HepG2 (cell line): Measurements from ENCODE around the gene PLCG2. TPM values are rescaled to one million over a fixed set of nuclear protein-coding genes. Genes with fewer than 3 reads are reported as not detected.

Experiments
- CBFB ChIP-seq: sonication (generic); formaldehyde crosslinking; IDR thresholded peaks from 2 replicates; pipeline ENCODE4 v1.4.0; 2020; ENCODE audit warnings: missing genetic modification reagents
- ELF3 ChIP-seq: IDR thresholded peaks from 2 replicates; pipeline ENCODE4 v1.6.1; 2016; ENCODE audit warnings: missing genetic modification reagents, missing compliant biosample characterization
- MAF1 ChIP-seq: sonication (generic); formaldehyde crosslinking; IDR thresholded peaks from 2 replicates; pipeline ENCODE4 v1.5.0; 2020; ENCODE audit warnings: missing genetic modification reagents, borderline replicate concordance
- NR2F6 ChIP-seq, 2 experiments: IDR thresholded peaks; 2 replicates each; pipeline ENCODE4 v1.6.1; 2016; ENCODE audit warnings: antibody characterized with exemption in 1 of 2, mild to moderate bottlenecking in 1 of 2
- RAD51 ChIP-seq: fragments of 450-650 bp; IDR thresholded peaks from 2 replicates; pipeline ENCODE4 v1.6.1; 2016; ENCODE audit warnings: borderline replicate concordance
- RFX5 ChIP-seq: IDR thresholded peaks from 2 replicates; pipeline ENCODE4 v1.6.1; 2011; ENCODE audit warnings: low read depth, low read length, improper control_type of control experiment
- SKIL ChIP-seq: sonication (generic); formaldehyde crosslinking; IDR thresholded peaks from 2 replicates; pipeline ENCODE4 v1.8.0; 2022; ENCODE audit warnings: missing genetic modification reagents, mild to moderate bottlenecking, moderate library complexity, borderline replicate concordance
- ZBTB42 ChIP-seq: sonication (generic); formaldehyde crosslinking; IDR thresholded peaks from 2 replicates; pipeline ENCODE4 v1.5.0; 2020; ENCODE audit warnings: mild to moderate bottlenecking, missing genetic modification reagents
- ZNF12 ChIP-seq: sonication (generic); formaldehyde crosslinking; IDR thresholded peaks from 2 replicates; pipeline ENCODE4 v1.5.0; 2020; ENCODE audit warnings: missing genetic modification reagents
- ZNF180 ChIP-seq: sonication (generic); formaldehyde crosslinking; IDR thresholded peaks from 2 replicates; pipeline ENCODE4 v1.4.0; 2020; ENCODE audit warnings: low read depth, missing genetic modification reagents, borderline replicate concordance
- ZNF276 ChIP-seq: sonication (generic); formaldehyde crosslinking; IDR thresholded peaks from 2 replicates; pipeline ENCODE4 v1.4.0; 2020; ENCODE audit warnings: mild to moderate bottlenecking, low read depth, missing genetic modification reagents
- ZNF564 ChIP-seq: sonication (generic); formaldehyde crosslinking; IDR thresholded peaks from 2 replicates; pipeline ENCODE4 v1.8.1; 2023; ENCODE audit warnings: mild to moderate bottlenecking, missing genetic modification reagents
- ZNF841 ChIP-seq: sonication (generic); formaldehyde crosslinking; IDR thresholded peaks from 2 replicates; pipeline ENCODE4 v1.8.1; 2023; ENCODE audit warnings: missing genetic modification reagents, borderline replicate concordance
- polyA plus RNA-seq, 8 experiments: library from polyadenylated mRNA; depleted of rRNA in 3 of 8; stranded (reverse) in 7 of 8; unstranded in 1 of 8; fragments of >200 nt; fragmentation: Illumina TruSeq in 4 of 8; extraction: Trizol in 4 of 8; gene quantifications; 2 replicates each; pipeline versions ENCODE4 v1.2.1 to v1.2.3, GENCODE V29; 2011 to 2016; ENCODE audit warnings: low read depth in 4 of 8, missing spikeins in 1 of 8, mixed read lengths in 1 of 8; ENCODE audit not compliant: insufficient read depth in 1 of 8
- total RNA-seq, 5 experiments: library from RNA; depleted of rRNA; stranded (reverse); fragments of >200 nt; fragmentation: Illumina TruSeq; extraction: Trizol; gene quantifications; 2 replicates each; pipeline ENCODE4 v1.2.3, GENCODE V29; 2016; ENCODE audit warnings: low read depth in 1 of 5

The PLCG2 gene
- total and polyA plus RNA-seq, 2 of the 13 experiments (the other 11 are each of a cell fraction or from before 2014, with no cell fraction given): 0.13 to 0.18 TPM

GRCh38 chr16:81730090-81731051 is 48.7 kb upstream of the PLCG2 start (continued):
- TF ChIP-seq NR2F6 (IDR thresholded peaks at IDR 0.05) (peak; percentile 80), NR2F6 (CRISPR knock-in tag; IDR thresholded peaks at IDR 0.05) (peak; percentile 97), ZNF841 (CRISPR knock-in tag) (no peak), SKIL (CRISPR knock-in tag) (no peak), CBFB (CRISPR knock-in tag) (0 out of 2 replicates have a peak, but pooled peaks have one; percentile 35), RAD51 (no peak), ZBTB42 (CRISPR knock-in tag) (no peak), ZNF180 (CRISPR knock-in tag) (no peak), ELF3 (no peak), ZNF12 (CRISPR knock-in tag) (no peak), ZNF564 (CRISPR knock-in tag) (peak; percentile 69), ZNF276 (CRISPR knock-in tag) (0 out of 2 replicates have a peak, but pooled peaks have one; percentile 55), RFX5 (peak; percentile 86), MAF1 (CRISPR knock-in tag) (no peak)
- TF ChIP-seq, all 625 proteins: peak for 115
